ENCODE results near the gene DPRX. TPM values are rescaled to one million over a fixed set of nuclear protein-coding genes. Genes with fewer than 3 reads are reported as not detected.
"Not testable (repeated sequence)": the region's sequence is repeated elsewhere in the genome, so short reads cannot be mapped to it uniquely, and the experiment has no call there.

Gene DPRX
- polyA plus RNA-seq, 1 experiment, result not detected

DNA sequence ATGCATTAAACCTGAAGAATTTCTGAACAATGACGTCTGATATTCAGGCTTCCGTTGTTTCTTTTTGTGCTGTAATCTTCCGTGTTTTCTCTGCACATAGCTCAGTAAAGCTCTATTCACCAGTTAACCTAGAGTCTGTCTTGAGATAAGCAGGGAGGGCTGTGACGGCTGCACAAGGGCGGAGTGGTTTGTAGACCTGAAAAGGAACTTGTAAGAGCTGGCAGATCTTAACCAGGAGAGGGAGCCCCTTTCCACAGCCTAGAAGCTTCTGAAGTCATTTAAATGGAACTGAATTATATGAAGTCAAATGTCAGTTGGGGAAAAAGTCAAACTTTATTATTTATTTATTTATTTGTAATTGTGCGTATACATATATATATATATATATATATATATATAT lies 27.5 kb downstream of the DPRX start:
- TF ChIP-seq, protein P1, sequence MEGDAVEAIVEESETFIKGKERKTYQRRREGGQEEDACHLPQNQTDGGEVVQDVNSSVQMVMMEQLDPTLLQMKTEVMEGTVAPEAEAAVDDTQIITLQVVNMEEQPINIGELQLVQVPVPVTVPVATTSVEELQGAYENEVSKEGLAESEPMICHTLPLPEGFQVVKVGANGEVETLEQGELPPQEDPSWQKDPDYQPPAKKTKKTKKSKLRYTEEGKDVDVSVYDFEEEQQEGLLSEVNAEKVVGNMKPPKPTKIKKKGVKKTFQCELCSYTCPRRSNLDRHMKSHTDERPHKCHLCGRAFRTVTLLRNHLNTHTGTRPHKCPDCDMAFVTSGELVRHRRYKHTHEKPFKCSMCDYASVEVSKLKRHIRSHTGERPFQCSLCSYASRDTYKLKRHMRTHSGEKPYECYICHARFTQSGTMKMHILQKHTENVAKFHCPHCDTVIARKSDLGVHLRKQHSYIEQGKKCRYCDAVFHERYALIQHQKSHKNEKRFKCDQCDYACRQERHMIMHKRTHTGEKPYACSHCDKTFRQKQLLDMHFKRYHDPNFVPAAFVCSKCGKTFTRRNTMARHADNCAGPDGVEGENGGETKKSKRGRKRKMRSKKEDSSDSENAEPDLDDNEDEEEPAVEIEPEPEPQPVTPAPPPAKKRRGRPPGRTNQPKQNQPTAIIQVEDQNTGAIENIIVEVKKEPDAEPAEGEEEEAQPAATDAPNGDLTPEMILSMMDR (IDR thresholded peaks at IDR 0.05; ENCODE audit: low read depth, low read length), result no peak
- H3K27ac ChIP-seq (ENCODE audit: low read depth, low read length), result no peak overlapping the region
- no peak for DNase-seq (ENCODE audit: low read depth, low spot score)
- H3K4me3 ChIP-seq (ENCODE audit: low read depth, low read length), result no peak overlapping the region
- ChIA-PET CTCF (no interaction called here), POLR2A (no interaction called here)
- H3K27me3 ChIP-seq (ENCODE audit: control insufficient read depth, insufficient read depth, low read length), result no peaks in the 10 kb centered on the region
- H3K9me3 ChIP-seq (ENCODE audit: control insufficient read depth, insufficient read depth, low read length), result peaks cover 71% of the 10 kb centered on the region

DNA sequence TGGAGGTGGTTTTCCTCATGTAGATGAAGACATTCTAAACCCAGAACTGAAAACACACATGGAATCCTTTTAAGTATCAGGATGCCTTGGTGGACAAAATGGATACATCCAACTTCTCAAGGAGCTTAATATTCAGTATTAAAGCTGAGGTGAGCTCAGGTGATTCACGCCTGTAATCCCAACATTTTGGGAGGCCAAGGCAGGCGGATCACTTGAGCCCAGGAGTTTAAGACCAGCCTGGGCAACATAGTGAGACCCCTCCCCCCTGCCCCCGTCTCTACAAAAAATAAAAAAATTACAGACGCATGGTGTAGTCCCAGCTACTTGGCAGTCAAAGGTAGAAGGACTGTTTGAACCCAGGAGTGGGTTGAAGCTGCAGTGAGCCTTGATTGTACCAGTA lies 28.8 kb downstream of the DPRX start:
- TF ChIP-seq, protein P1 (IDR thresholded peaks at IDR 0.05; ENCODE audit: low read depth, low read length), result no peak
- DNase-seq (ENCODE audit: low read depth, low spot score), result no peak
- ChIA-PET CTCF (interaction anchor here (0.6 kb wide), 1 partner anchor 1204 kb away, joined by 6 read pairs; no protein-coding TSS in a partner anchor), POLR2A (no interaction called here)
- Histone ChIP-seq H3K27me3 (ENCODE audit: control insufficient read depth, insufficient read depth, low read length) (no peaks in the 10 kb centered on the region), H3K9me3 (ENCODE audit: control insufficient read depth, insufficient read depth, low read length) (peaks cover 74% of the 10 kb centered on the region), H3K27ac (ENCODE audit: low read depth, low read length) (no peak overlapping the region), H3K4me3 (ENCODE audit: low read depth, low read length) (no peak overlapping the region)

DNA sequence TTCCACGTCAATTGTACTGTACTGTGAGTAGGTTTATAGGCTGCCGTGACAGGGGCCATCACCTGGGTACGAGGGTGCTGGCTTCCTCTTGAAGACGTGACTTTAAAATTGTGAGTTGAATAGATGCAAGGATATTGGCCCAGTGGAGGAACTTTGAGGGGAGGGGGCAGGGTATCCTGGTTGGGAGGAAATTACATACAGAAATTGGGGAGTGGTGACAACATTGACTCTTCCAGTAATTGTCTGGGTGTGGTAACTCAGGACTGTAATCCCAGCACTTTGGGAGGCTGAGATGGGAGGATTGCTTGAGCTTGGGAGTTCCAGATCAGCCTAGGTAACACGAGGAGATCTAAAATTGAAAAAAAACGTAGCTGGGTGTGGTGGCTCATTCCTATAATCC lies 30.4 kb downstream of the DPRX start:
- peaks cover 62% of the 10 kb centered on the region for H3K9me3 ChIP-seq (ENCODE audit: control insufficient read depth, insufficient read depth, low read length)
- no peak overlapping the region for H3K27ac ChIP-seq (ENCODE audit: low read depth, low read length)
- H3K4me3 ChIP-seq (ENCODE audit: low read depth, low read length), result no peak overlapping the region
- H3K27me3 ChIP-seq (ENCODE audit: control insufficient read depth, insufficient read depth, low read length), result no peaks in the 10 kb centered on the region
- CTCF ChIA-PET, result no interaction called here
- DNase-seq (ENCODE audit: low read depth, low spot score), result no peak
- TF ChIP-seq, protein P1 (IDR thresholded peaks at IDR 0.05; ENCODE audit: low read depth, low read length), result no peak
- POLR2A ChIA-PET, result no interaction called here

DNA sequence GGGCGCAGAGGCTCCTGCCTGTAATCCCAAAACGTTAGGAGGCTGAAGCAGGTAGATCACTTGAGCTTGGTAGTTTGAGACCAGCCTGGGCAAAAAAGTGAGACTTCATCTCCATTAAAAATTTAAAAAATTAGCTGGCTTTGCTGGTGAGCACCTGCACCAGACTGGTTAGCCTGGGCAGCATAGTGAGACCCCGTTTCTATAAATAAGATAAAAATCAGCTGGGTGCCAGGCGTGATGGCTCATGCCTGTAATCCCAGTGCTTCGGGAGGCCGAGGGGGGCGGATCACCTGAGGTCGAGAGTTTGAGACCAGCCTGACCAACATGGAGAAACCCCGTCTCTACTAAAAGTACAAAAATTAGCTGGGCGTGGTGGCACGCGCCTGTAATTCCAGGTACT lies 32.4 kb downstream of the DPRX start:
- TF ChIP-seq, protein P1 (IDR thresholded peaks at IDR 0.05; ENCODE audit: low read depth, low read length), result no peak
- ChIA-PET POLR2A (no interaction called here), CTCF (no interaction called here)
- Histone ChIP-seq H3K4me3 (ENCODE audit: low read depth, low read length) (no peak overlapping the region), H3K9me3 (ENCODE audit: control insufficient read depth, insufficient read depth, low read length) (peaks cover 53% of the 10 kb centered on the region), H3K27me3 (ENCODE audit: control insufficient read depth, insufficient read depth, low read length) (no peaks in the 10 kb centered on the region), H3K27ac (ENCODE audit: low read depth, low read length) (no peak overlapping the region)
- DNase-seq (ENCODE audit: low read depth, low spot score), result no peak

DNA sequence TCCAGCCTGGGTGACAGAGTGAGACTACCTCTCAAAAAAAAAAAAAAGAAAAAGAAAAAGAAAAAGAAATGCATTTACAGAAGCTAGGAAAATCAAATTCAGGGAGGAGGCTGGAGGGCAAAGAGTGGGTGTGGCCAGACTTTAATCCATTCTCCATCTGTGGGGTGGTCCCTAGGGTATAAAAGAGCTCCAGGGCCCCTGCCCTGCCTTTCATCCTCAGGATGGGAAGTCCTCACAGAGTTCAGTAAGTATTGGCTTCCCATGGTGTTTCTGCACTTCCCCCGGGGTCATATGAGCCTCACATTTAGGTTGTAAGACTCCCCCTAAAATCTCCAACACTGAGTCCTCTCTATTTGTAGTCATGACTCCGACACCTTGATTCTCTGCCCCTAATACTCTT lies 33.0 kb downstream of the DPRX start:
- POLR2A ChIA-PET, result interaction anchor here (0.7 kb wide), 1 partner anchor 771 kb away, joined by 4 read pairs; no protein-coding TSS in a partner anchor
- CTCF ChIA-PET, result no interaction called here

DNA sequence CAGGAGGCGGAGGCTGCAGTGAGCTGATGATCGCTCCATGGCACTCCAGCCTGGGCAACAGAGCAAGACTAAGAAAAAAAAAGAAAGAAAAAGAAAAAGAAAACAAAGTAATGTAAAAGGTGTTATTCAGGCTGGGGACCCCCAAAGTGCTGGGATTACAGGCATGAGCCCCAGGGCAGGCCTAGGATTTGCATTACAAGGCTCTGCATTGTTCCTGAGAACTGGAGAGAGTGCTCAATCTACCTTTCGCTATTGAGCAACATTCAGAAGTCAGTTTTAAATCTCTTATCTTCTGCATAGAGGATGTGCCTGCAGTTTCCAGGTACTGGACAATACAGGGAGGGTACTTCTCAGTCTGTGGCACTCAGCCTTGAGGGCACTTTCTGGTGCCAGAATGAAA lies 34.5 kb downstream of the DPRX start:
- POLR2A ChIA-PET; H3K4me3 ChIP-seq (ENCODE audit: low read depth, low read length); DNase-seq (ENCODE audit: low read depth, low spot score); CTCF ChIA-PET; H3K27ac ChIP-seq (ENCODE audit: low read depth, low read length); H3K27me3 ChIP-seq (ENCODE audit: control insufficient read depth, insufficient read depth, low read length): not testable (repeated sequence)
- H3K9me3 ChIP-seq (ENCODE audit: control insufficient read depth, insufficient read depth, low read length), result peaks cover 57% of the 10 kb centered on the region

More for the DNA sequence above, 33.0 kb downstream of the DPRX start:
- no peak for DNase-seq (ENCODE audit: low read depth, low spot score)
- H3K27ac ChIP-seq (ENCODE audit: low read depth, low read length), result no peak overlapping the region
- TF ChIP-seq, protein P1 (IDR thresholded peaks at IDR 0.05; ENCODE audit: low read depth, low read length), result no peak
- no peaks in the 10 kb centered on the region for H3K27me3 ChIP-seq (ENCODE audit: control insufficient read depth, insufficient read depth, low read length)
- H3K4me3 ChIP-seq (ENCODE audit: low read depth, low read length), result no peak overlapping the region
- peaks cover 50% of the 10 kb centered on the region for H3K9me3 ChIP-seq (ENCODE audit: control insufficient read depth, insufficient read depth, low read length)

DNA sequence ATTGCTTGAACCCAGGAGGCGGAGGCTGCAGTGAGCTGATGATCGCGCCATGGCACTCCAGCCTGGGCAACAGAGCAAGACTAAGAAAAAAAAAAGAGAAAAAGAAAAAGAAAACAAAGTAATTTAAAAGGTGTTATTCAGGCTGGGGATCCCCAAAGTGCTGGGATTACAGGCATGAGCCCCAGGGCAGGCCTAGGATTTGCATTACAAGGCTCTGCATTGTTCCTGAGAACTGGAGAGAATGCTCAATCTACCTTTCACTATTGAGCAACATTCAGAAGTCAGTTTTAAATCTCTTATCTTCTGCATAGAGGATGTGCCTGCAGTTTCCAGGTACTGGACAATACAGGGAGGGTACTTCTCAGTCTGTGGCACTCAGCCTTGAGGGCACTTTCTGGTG lies 37.0 kb downstream of the DPRX start:
- H3K4me3 ChIP-seq (ENCODE audit: low read depth, low read length); CTCF ChIA-PET; H3K27me3 ChIP-seq (ENCODE audit: control insufficient read depth, insufficient read depth, low read length); DNase-seq (ENCODE audit: low read depth, low spot score); H3K27ac ChIP-seq (ENCODE audit: low read depth, low read length); POLR2A ChIA-PET: not testable (repeated sequence)
- peaks cover 45% of the 10 kb centered on the region for H3K9me3 ChIP-seq (ENCODE audit: control insufficient read depth, insufficient read depth, low read length)
